HFF-Myc (cell line): Measurements from ENCODE around the gene CAPN10.

Experiments
- DNase-seq: peaks from one replicate; pipeline ENCODE4 v3.0.0-alpha.2; 2011; ENCODE audit warnings: low read depth; ENCODE audit errors: extremely low read depth
- H3K4me3 ChIP-seq: replicated peaks from 2 replicates; pipeline ENCODE4 v1.5.1; 2011; ENCODE audit warnings: low read depth, mild to moderate bottlenecking, control low read depth, low read length
- CTCF ChIP-seq: IDR thresholded peaks from 2 replicates; pipeline ENCODE4 v1.5.1; 2012; ENCODE audit warnings: mild to moderate bottlenecking, low read depth, low read length, control low read depth; ENCODE audit errors: missing control alignments

The CAPN10 gene

GRCh38 chr2:240596080-240596460, 9.5 kb downstream of the CAPN10 start:
- DNase-seq, result no peak
- no peak overlapping the region for H3K4me3 ChIP-seq
- no peak for TF ChIP-seq CTCF

GRCh38 chr2:240596491-240596931, 10.0 kb downstream of the CAPN10 start:
- DNase-seq, result no peak
- TF ChIP-seq CTCF, result no peak
- no peak overlapping the region for H3K4me3 ChIP-seq

GRCh38 chr2:240597054-240597418, 10.5 kb downstream of the CAPN10 start:
- no peak overlapping the region for H3K4me3 ChIP-seq
- no peak for TF ChIP-seq CTCF
- no peak for DNase-seq

GRCh38 chr2:240597419-240598181, 11.1 kb downstream of the CAPN10 start:
- DNase-seq, result no peak
- no peak for TF ChIP-seq CTCF
- H3K4me3 ChIP-seq, result no peak overlapping the region

- DNase-seq, result no peak
- H3K4me3 ChIP-seq, result no peak overlapping the region
- no peak for TF ChIP-seq CTCF
These were observed 11.9 kb downstream of the CAPN10 start for GRCh38 chr2:240598311-240598911.

- H3K4me3 ChIP-seq, result no peak overlapping the region
- no peak for TF ChIP-seq CTCF
- no peak for DNase-seq
These were observed 12.6 kb downstream of the CAPN10 start for GRCh38 chr2:240599141-240599583.
